HG02571 (cell line): Measurements from ENCODE around the gene MRPS23.

Source experiments
- ATAC-seq: cut with Tn5 transposase; IDR thresholded peaks from one replicate; pipeline ENCODE4 v1.9.1; 2021; ENCODE audit warnings: mild to moderate bottlenecking, moderate library complexity; ENCODE audit not compliant: unreplicated experiment

The MRPS23 gene

DNA sequence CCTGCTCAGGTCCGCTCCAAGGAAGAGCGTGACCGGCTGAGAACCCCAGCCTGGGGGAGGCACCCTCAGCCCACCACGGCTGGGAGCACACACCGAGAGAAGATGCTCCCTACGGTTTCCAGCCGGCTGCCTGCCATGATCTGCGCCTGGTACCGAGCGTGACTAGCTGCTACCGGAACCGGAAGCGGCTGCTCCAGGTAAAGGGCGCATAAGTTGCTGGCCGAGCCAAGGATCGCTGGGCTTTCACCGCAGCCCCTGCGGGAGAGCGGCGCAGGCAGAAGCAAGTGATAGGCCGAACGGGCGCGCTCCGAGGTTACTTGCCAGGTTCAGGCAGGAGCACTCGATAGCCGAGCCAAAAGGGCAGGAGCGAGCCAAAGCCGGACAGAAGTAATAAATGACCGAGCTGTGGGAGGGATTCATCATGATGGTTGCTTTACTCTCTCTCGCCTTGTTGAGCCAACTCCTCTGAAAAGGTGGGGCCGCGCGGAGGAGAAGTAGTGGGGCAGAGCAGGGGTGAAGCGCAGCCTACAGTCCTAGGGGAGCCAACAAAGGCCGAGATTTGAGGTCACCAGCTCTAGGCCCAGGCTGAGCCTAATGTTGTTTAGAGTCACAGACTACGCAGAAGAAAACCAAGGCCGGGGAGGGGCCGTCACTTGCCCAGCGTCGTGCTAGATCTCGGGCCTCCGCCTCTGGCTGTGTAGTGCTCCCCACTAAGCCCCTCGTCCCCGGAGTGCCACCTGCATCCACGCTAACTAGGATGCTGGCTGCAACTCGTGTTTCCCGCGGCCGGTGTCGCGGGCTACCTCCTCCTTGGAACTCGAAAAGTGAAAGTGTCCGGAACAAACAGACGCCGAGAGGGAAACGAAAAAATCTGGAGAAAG is at the start of gene MRPS23:
MRPS23 (minus strand) TSS at position 171 of the 881 bp plus-strand sequence; CDS start at position 137, 34 bp downstream.
- peak; percentile 94 for ATAC-seq

DNA sequence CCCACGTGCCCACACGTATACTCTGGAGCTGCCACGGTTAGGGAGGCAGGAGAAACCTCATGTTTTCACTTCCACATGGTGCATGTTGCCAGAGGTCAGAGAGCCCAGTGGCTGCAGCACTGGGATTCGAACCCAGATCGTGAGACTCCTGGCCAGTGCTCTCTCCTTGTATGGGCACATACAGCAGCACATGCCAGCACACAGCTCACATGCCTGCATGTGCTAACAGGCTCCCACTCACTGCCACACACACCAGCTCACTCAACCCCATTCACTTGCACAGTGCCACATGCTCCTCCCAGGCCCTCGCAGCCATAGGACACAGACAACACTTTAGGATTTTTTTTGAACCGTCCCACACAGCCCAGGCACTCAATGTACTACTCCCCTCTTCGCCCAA is 49.5 kb upstream of the MRPS23 start:
- no peak for ATAC-seq

DNA sequence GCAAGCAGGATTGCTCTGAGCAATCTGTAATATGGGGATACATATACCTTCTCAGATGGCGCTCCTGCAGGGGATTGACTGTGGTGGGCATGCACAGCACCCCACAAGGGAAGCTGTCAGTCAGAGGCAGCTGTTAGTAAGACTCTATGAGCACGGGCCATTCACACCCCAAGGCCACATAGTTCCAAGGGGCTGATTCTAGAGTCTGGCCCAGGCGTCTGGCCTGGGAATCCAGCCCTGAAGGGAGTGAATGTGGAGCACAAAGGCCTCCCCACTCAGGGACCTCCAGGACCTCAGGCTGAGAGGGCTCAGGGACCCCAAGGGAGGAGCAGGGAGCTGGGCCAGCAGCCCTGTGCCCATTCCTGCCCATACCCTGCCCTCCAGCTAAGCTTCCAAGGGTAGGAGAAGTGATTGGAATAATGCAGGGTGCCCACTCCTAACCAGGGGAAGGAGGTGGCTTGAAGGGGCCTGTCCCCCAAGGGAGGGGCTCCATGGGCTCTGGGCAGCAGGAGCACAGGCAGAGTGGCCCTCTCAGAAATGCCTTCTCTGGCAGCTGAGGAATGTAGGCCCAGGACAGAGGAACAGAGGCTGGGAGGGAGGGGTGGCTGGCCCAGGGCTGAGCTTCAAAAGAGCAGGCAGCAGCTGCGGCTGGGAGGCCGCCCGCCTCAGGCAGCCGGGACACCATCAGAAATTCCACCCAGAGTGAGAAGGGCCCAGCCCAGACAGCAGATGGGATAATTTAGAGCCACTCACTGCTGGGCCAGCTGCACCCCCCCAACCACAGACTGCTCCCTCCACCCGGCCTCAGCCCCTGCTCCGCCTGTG is 48.9 kb upstream of the MRPS23 start:
- no peak for ATAC-seq

DNA sequence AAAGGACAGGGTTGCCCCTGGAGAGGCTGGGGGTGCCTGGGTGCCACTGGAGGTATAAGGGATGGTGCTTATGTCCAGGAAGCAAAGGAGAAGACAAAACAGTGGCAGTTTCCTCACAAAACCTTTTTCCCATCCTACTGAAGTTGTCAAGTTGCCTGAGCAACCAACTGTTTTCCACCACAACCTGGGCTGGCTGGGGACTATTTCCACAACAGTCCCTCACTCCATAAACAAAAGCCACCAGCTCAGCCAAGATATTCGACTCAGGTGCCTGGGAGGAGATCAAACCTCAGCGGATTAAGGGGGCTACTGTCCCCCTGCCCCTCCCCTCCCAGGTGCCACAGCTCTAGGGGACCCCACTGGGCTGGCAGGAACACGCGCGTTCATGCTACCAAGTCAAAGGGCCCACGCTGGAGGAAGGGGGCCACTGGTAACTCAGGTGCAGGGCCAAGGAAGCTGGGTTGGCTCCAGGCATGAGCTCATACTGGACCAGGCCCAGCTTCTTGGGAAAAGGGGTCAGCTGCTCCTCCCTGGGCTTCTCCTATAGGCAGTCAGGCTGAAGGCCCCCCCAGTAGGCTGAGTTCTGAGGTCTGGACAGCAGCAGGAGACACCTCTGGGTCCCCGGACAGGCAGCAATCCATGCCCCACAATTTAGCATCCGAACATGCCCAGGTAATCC is 45.7 kb upstream of the MRPS23 start:
- no peak for ATAC-seq

DNA sequence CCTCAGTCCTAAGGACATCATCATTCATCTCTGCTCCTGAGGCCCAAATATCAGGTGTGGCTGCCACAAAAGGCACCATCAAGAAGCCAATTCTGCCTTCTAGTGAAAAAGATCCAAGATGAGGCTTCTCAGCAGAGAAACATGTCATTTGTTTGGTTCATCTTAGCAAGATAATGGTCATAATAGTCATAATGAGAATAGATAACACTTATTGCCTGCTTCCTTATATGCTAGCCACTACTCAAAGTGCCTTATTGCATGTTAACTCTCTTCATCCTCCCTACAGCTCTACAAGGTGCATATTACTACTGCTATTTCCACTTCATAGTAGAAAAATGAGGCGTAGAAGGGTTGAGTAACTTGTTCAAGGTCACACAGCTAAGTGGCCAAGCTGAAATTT is 45.0 kb upstream of the MRPS23 start:
- no peak for ATAC-seq

DNA sequence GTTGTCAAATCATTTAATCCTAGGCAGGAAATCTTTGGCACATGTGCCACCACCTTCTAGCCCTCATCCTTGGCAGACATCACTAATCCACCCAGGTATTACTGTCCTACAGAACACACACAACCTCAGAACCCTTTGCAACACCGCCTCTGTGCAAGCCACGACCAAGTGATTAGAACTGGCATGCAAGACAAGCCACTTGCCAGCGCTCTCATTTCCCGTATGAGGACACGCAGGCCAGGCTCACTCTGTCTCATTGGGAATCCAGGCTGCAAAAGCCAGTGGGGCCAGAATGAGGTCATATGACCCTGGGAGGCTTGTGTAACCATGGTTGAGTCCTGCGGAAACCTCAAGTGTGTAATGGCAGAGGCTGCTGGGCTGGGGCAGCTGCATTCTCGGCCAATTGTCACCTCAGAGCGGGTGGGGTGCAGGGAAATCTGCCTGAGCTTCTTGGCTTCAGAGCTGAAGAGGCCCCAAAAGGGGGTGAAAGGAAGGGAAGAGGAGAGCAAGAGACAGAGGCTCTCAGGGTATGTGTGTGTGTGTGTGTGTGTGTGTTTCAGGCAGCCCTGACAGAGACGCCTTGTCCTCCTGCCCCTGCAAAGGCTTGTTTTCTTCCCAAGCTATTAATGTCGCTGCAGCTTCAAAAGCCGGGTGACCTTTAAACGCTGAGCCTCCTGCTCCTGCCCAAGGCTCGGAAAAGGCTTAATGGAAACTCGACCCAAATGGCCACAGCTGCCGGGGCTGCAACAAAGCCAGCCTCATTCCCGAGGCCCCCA is 43.2 kb upstream of the MRPS23 start:
- no peak for ATAC-seq

DNA sequence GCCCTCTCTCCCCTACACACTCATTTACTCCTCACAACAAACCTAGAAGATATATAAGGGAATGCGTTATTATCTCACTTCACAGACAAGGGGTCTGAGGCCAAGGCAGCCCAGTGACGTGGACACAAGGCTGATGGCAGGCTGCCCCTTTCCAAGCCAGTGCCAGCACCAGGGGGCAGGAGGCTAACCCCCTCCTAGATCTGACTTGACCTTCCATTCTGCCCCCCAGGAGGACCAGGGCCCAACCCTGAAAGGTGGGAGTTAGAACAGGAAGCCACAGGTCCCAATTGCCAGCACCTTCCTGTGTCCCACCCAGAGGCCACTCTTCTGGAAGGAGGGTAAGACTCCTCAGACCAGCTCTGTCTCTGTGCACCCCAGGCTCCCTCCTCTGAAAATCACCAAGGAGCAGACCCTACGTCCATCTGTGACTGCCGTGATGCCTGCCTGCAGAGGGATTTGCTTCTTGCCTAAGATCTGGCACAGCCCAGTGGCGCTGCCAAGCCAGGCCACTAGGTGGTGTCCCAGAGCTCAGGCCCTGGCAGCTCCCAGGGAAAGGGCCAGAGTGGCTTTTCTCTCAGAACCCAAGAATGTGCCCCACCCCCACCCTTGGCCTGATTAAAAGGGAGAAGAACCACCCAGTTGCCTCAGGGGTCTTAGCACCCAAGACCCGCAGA is 42.4 kb upstream of the MRPS23 start:
- ATAC-seq: no peak

DNA sequence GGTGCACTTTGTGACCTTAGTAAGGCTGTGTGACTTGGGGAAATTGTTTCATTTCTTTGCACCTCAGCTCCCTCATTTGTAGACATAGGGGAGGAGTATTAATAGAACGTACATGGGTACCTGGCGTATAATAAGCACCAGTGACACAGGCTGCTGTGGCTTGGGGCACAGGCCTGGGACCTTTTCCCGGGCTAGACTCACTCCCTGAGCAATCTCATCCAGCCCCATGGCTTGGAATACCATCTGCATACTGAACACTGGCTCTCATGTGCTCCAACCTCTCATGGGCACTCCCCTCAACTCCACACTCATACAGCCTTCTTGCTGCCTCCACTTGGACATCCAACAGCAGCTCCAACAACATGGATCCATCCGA is 41.0 kb upstream of the MRPS23 start:
- no peak for ATAC-seq

DNA sequence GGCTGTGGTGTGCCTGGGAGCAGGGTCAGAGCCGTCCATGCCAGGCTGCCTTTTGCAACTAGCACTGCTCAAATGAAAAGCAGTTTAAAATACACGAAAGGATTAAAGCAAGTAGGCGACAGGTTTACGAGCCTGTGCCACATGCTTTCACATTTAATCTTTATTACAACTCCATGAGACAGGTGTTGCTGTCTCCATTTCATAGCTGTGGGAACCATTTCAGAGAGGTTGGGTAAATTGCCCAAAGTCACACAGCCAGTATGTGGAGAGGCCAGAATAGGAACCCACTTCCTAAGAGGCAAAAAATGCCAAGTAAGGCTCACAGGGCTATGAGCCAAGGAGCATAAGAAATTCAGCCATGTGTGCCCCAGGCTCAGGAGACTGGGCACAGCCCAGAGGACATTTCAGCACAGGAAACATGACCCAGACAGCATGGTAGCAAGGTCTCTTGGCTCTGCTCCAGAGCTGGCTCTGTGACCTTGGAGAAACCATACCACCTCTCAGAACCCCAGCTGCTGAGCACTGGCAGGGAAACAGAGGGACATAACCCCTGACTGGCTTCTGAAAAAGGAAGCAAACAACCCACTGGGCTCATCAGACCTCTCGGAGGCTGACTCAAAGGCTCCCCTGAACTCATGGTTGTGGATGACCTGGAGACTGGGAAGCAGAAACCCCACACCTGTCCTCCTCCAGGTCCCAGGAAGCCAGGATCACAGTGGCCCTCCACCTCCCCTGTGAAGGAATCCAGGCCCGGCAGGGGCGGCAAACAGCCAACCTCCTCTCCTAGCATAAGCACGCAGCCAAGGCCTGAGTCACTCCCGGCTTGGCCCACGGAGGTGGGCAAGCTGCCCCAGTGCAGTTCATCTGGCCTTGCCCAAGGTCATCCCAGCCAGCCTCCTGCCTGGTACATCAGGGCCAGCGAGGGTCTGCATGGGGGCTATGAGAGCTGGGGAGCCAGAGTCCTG is 40.3 kb upstream of the MRPS23 start:
- no peak for ATAC-seq

DNA sequence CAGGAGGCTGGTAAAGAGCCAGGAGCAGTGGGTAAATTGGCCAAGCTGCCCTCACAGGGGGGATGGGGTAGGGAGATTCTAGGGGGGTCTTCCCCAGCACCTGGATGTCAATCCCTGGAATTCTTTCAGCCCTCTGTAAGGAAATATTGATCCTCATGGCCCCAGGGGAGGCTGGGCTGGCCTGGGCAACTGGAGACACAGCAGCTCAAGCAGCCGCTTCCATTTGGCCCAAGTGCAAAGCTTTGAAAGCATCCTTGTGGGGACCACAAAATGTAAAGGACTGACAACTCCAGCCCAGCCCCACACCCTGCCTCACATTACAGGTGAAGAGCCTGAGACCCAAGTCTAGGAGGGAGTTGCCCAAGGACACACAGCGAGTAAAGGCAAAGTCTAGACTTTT is 39.4 kb upstream of the MRPS23 start:
- ATAC-seq: no peak

DNA sequence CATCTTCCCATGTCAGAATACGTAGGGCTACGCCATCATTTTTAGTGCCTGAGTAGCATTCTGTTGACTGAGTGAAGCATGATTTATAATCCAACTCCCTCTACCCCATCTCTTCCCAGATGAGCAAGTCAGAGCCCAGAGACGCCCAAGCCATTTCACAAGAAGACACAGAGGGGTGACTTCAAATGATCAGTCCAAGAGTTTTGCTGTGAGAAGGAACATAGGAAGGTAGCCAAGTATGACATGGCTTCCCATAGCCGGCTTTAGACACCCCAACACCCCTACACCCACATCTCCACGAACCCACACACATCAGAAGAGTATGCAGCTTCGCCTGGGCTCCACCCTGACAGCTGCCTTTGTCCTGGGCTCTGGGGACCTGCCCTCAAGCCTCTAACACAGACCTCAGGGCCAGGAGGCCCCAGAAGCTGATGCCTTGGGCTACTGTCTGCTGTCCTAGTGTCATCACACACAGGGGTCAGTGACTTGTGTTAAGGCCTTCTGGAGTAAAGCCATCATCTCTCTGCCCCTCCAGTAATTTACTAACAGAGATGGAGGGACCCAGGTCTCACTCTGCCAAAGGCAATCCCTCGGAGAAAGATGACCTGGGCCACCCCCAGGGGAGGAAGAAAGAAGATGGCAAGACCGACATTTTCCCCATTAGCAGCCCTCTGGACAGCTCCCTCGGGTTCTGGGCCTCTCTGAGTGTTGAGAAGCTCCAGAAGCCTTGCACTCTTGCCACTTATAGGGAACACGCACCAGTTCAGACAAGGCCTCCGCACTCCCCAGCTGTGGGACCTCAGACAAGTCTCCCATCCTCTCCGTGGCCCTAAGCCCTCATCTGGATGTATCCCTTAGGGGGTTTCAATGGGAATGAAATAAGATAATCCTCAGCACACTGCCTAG is 38.7 kb upstream of the MRPS23 start:
- no peak for ATAC-seq

DNA sequence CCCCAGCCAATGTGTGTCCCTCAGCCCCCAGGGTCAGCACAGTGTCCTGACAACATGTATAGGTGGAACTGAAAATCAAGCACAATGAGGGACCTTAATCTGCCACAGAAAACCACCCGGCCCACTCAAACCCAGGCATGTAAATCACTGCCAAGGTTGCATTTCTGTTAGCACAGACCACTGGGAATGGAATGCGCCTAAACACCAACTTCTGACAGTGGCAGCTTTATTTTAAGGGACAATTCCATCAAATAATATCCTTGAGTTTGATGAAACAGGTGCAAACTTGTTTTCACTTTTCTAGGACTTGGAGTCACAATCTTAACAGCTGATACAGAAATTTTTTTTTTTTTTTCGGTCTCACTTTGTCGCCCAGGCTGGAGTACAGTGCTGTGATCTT is 37.3 kb upstream of the MRPS23 start:
- no peak for ATAC-seq

DNA sequence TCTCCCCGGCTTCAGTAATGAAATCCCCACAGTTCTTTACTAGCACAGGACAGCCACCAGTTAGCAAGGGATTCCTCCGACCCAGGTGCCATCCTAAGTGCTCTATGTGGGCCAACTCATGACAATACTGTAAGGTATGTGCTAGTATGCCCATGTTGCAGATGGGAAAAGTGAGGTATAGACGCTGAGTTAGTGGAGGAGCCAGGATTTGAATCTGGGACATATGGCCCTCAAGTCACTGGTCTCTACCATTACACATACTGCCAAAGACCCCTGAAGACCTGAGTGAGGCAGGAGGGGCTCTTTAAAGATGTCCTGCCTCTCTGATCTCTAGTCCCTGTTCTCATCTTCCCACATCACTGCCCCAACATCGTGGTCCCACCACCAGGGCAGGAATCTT is 36.2 kb upstream of the MRPS23 start:
- ATAC-seq: no peak

DNA sequence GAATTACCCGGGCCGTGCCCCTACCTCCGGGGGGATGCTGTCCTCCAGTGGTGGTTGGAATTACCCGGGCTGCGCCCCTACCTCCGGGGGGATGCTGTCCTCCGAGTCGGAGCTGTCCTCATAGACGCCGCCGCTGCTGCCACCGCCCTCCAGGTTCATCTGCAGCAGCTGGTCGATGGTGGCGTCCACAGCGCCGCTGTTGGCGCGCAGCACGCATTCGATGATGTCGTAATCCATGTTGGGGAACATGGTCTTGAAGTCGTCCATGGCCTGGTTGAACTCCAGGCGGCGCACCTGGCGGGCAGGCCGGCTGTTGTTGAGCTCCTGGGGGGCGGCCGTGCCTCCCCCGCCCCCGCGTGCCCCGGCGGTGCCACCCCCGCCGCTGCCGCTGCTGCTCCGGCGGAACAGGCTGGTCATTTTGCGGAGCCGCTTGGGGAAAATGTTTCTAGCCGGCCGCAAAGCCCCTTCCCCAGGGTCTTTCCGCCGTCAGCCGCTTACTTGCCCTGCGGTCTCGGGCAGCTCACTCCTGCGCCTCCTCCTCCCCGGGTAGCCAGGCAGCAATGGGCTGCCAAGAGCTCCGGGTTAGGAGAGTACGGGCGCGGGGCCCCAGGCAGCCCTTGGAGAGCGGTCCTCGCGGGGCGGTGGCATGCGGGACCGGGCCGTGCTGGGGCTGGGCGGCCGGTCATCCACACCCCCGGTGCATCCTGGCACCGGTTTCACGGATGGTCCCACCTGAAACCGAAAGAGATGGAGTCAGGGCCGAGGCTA is 35.5 kb upstream of the MRPS23 start:
- ATAC-seq: no peak

DNA sequence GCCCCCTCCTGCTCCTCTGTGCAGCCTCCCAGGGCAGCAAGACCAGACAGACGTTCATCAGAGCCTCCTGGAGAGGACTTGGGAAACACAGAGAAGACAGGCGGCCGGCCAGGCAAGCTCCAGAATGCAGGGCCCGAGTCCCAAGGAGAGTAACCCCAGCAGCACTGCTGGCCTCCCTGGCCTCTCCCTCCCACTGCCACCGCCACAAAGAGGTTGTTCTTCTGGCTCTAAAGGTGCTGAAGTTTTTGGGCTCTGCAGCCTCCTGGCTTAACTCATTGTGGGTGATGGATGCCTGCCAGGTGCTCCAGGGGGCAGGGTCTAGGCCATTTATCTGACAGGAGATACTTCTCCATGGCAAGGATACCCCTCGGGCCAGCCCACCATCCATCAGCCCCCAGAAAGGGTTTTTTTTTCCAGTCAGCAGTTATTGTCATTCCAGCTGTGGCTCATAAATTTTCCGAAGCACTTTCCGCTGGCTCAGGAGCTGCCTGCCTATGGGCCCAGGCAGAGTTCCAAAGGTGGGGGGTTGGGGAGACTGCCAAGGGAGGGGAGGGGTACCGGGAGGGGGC is 32.0 kb upstream of the MRPS23 start:
- ATAC-seq: no peak

DNA sequence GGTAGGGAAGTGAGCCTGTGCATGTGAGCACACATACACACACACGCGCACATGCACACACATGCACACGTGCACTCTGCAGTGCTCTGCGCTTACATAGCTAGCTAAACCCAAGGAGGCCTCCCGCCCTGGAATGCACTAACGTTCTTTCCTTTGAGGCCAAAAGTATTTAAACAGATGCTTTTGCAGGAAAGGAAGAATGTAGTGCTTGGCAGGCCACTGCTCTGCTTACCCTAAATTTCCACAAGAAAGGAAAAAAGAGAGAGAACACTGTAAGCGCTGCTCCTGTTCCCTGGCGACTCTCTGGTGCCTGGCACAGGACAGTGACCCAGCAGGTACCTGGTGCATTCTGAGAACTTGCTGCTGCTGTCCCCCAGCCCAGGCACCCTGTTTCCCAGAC is 31.3 kb upstream of the MRPS23 start:
- no peak for ATAC-seq

DNA sequence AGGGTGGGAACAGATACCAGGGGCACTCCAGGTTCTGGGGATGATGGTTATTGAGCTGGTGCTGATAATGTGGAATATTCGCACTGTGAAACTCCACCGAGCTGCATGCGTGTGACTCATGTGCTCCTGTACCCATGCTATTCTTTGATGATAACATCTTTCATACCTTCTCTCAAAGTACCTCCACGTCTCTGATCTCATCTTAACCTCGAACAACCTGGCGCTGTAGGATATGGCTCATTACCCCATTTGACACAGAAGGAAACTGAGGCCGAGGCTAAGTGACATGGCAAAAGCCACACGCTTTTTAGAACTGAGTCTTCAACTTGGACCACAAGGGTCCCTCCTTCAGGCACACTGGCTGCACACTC is 30.2 kb upstream of the MRPS23 start:
- ATAC-seq: no peak
